ENCODE measurements around the gene ZNF648. TPM values are rescaled to one million over a fixed set of nuclear protein-coding genes. Genes with fewer than 3 reads are reported as not detected.

Gene ZNF648
- total RNA-seq, 1 donor from 2014 or later: 0.81 TPM

DNA sequence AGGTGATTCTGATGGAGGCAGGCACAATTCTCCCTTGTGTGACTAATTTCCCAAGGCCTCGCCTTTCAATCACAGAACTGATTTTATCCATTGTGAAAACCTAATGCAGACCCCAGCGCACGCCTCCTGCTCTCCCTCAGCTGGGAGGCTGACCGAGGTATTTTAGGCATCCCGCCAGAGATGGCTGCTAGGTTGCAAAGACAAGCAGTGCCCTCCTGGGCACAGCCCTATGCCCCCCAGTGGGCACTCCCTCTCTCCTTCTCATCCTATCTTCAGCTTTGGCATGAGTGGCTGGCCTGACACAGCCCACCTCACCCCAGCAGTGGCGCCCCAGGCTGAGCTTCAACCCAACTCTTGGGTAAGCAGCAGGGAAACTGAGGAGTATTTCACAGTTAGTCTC is 24.2 kb upstream of the ZNF648 start:
- Mint-ChIP-seq H3K9me3 (ENCODE audit: low read depth) (no peaks in the 10 kb centered on the region), H3K27me3 (peaks cover 3% of the 10 kb centered on the region), H3K27ac (no peak overlapping the region), H3K4me1 (ENCODE audit: low read depth) (peaks cover 2% of the 10 kb centered on the region), H3K4me3 (ENCODE audit: low read depth) (no peak overlapping the region), H3K36me3 (ENCODE audit: insufficient read depth) (no peaks in the 10 kb centered on the region)
- DNase-seq (ENCODE audit: low spot score, unreplicated experiment): no peak
- TF ChIP-seq CTCF (IDR thresholded peaks at IDR 0.05; ENCODE audit: unreplicated experiment): no peak

- no peak overlapping the region for H3K4me3 Mint-ChIP-seq (ENCODE audit: low read depth)
- DNase-seq (ENCODE audit: low spot score, unreplicated experiment): peak; percentile 86
These were observed 23.2 kb upstream of the ZNF648 start for GRCh38 chr1:182084487-182085316.

GRCh38 chr1:182083851-182084486 is 22.5 kb upstream of the ZNF648 start:
- Mint-ChIP-seq H3K9me3 (ENCODE audit: low read depth) (no peaks in the 10 kb centered on the region), H3K27ac (no peak overlapping the region), H3K4me3 (ENCODE audit: low read depth) (no peak overlapping the region), H3K4me1 (ENCODE audit: low read depth) (peaks cover 2% of the 10 kb centered on the region), H3K27me3 (peaks cover 3% of the 10 kb centered on the region), H3K36me3 (ENCODE audit: insufficient read depth) (no peaks in the 10 kb centered on the region)
- no peak for TF ChIP-seq CTCF (IDR thresholded peaks at IDR 0.05; ENCODE audit: unreplicated experiment)
- DNase-seq (ENCODE audit: low spot score, unreplicated experiment): no peak

More at GRCh38 chr1:182084487-182085316, 23.2 kb upstream of the ZNF648 start:
- Mint-ChIP-seq H3K36me3 (ENCODE audit: insufficient read depth) (no peaks in the 10 kb centered on the region), H3K27me3 (peaks cover 3% of the 10 kb centered on the region), H3K27ac (no peak overlapping the region), H3K9me3 (ENCODE audit: low read depth) (no peaks in the 10 kb centered on the region), H3K4me1 (ENCODE audit: low read depth) (peaks cover 2% of the 10 kb centered on the region)
- TF ChIP-seq CTCF (IDR thresholded peaks at IDR 0.05; ENCODE audit: unreplicated experiment): peak; percentile 88

DNA sequence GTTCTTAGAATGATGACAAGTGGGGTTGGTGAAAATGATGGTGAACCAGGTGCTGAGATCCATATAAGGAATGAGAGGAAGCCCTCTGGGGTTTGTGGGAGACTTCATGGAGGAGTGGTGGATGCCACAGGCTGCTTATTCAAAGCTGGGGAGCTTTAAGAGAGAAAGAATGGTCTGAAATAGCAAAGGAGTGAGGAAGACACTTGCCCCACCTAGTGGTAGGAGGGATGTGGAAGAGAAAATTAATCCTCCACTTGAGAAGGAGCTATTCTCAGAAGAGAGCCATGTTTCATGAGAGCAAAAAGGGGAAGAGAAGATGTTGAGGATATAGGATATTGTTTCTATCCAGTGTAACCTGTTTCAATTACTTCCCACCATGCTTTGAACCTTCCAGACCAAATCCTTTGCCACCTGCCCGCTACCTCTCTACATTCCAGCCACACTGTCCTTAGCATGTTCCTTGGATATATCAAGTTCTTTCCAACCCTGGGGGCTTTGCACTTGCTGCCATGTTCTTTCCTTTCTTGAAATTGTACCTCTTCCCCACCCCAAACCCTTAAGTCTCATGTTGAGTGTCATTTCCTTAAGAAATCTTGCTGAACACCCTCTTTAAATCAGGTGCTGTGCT is 19.6 kb upstream of the ZNF648 start:
- Mint-ChIP-seq H3K36me3 (ENCODE audit: insufficient read depth) (no peaks in the 10 kb centered on the region), H3K4me1 (ENCODE audit: low read depth) (peaks cover 2% of the 10 kb centered on the region), H3K9me3 (ENCODE audit: low read depth) (no peaks in the 10 kb centered on the region), H3K4me3 (ENCODE audit: low read depth) (no peak overlapping the region), H3K27ac (no peak overlapping the region), H3K27me3 (peaks cover 7% of the 10 kb centered on the region)
- peak; percentile 71 for TF ChIP-seq CTCF (IDR thresholded peaks at IDR 0.05; ENCODE audit: unreplicated experiment)
- DNase-seq (ENCODE audit: low spot score, unreplicated experiment): no peak

GRCh38 chr1:182080040-182080439 is 18.5 kb upstream of the ZNF648 start:
- Mint-ChIP-seq H3K36me3 (ENCODE audit: insufficient read depth) (no peaks in the 10 kb centered on the region), H3K27me3 (peaks cover 7% of the 10 kb centered on the region)

More at GRCh38 chr1:182080040-182080439, 18.5 kb upstream of the ZNF648 start:
- Mint-ChIP-seq H3K4me1 (ENCODE audit: low read depth) (peaks cover 2% of the 10 kb centered on the region), H3K9me3 (ENCODE audit: low read depth) (no peaks in the 10 kb centered on the region), H3K4me3 (ENCODE audit: low read depth) (no peak overlapping the region), H3K27ac (no peak overlapping the region)
- TF ChIP-seq CTCF (IDR thresholded peaks at IDR 0.05; ENCODE audit: unreplicated experiment): no peak
- no peak for DNase-seq (ENCODE audit: low spot score, unreplicated experiment)

All from progenitor cell of endocrine pancreas (in vitro differentiated cells).